ENCODE measurements around the gene ZFP1.
"Not testable (repeated sequence)": the region's sequence is repeated elsewhere in the genome, so short reads cannot be mapped to it uniquely, and the experiment has no call there.

Gene ZFP1

DNA sequence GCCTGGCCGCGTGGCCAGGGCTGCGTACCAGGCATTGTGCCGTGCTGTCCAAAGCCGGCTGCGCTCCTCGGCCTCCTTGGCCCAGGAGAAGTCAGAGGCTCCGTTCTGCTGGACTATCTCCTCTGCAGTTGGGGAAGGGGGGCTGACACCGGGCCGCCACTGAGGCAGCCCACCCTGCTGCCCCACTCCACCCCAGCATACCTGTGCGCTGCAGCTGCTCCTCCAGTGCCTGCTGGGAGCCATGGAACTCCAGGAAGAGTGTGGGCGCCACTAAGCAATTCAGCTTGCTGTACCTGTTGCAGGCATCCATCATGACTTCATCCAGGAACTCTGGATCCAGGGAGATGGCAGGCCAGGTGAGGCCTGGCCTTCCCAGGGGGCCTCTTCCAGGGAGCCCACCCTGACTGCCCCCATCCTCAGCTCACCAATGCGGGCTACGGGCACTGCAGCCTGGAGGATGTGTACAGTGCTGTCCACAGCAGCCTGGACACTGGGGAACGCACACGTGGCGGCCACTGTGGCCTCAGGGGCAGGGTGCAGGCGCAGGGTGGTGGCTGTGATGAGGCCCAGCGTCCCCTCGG lies 34.7 kb upstream of the ZFP1 start:
- DNase-seq = no peak

DNA sequence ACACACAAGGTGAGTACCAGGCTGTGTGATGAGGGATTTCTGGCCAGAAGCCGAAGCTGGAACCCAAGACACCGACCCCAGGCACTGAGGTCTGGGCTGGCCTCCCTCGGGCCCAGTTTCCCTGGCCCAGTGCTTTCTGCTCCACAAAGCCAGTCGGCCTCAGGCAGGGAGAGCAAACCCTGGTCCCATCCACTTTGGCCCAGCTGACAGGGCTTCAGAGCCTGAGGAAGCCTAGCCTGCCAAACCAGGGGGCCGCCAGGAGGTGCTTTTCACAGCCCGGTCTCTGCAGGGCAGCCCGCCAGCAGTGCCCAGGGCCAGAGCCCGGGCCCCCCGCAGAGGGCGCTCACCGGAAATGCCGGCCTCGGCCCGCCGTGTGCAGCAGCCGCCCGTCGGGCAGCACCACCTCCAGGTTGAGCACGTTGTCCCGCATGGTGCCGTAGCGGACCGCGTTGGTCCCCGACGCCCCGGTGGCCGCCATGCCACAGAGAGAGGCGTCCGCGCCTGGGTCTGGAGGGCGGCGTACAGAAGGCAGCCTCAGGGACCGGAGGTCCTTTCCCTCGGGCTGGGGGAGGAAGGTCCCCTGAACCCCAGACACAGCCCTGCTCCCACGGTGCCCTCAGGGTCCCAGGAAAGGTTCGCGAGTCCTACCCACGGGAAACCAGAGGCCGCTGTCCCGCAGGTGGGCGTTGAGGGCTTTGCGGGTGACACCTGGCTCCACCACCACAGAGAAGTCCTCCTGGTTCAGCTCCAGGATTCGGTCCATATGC lies 34.0 kb upstream of the ZFP1 start:
- no peak for DNase-seq

DNA sequence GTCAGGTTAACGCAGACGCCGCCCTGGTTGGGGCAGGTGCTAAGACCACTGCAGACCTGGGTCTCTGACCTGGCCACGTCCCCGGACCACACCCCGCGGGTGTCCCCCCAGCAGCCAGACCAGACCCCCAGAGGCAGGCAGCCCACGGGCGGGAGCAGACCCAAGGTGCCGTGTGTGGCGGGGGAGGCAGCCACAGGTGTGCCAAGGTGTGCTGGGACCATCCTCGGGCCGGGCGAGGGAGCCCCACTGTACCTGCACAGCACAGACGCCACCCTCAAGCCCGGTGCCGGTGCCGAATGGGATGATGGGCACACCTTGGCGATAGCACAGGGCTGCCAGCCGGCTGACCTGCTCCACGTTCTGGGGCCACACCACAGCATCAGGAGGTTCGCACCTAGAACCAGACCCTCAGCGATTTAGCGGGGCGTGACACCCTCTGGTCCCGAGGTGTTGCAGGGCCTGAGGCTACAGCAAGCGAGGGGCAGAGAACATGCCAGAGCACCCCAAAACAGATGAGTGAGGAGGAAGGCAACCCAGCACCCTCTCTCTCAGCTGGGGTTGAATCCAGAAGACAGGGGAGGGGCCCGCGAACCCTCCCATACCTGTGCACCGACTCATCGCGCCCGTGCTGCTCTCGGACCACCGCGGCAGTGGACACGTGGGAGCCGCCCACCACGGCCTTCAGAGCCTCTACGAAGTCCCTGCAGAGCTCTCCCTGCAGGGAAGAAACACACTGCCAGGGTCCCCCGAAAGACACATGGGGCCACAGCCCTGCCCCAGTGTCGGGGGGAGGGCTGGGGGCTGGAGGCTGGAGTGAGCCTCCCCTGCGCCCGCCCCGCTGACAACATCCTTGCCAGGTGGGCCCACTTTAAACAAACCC lies 33.1 kb upstream of the ZFP1 start:
- no peak for DNase-seq

DNA sequence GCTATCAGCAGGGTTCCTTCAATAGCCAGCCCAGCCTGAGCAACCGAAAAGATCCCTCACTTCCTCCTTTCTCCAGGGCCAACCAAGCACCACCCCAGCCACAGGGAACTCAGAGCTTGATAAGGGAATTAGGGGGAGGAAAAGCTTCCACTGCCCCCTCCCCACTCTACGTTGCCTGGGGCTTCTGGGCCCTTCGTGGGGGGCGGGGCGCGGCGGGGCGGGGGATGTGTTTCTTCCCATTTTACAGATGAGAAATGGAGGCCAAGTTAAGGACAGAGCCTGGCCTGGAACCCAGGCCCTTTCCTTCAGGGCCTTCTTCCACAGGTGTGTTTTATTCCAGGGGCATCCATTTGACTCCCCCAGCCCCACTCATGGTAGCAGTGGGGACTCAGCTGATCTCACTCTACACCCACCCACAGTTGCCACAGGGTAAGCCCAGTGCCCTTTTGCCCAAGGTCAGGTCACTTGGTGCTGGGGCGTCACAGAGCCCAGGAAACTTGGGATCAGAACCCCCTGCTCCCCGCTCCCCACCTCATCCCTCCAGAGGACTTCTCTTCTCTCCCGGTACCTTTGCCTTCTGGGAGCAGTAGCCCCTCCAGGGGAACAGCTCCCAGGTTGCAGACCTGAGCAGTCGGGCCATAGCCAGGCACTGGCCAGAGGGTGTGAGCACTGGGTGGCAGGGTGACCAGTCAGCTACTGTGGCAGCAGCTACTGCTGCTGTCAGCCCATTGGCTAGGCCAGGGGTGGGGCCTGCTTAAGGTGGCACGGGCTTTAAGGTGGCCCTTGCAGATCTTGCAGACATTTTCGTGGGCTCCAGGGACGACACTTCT lies 32.0 kb upstream of the ZFP1 start, which contains the start of gene LDHD:
TSS of gene LDHD (minus strand) at position 700 of the 830 bp plus-strand sequence. CDS start at position 640, 60 bp downstream.
- DNase-seq = no peak

DNA sequence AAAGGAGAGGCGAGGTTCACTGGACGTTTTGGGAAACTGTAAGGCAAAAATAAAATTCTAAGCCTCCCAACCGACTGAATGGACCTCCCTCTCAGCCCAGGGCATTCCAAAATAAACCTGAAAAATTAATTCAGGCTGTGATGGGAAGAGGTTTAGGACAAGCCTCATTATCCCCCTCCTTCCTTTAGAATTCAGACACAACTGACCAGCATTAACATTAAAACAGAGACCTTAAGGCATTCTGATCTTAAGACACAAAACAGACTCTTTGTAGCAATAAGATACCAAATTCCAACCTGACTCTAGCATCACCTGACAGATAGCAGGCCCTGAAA lies 31.4 kb upstream of the ZFP1 start:
- DNase-seq = no peak

DNA sequence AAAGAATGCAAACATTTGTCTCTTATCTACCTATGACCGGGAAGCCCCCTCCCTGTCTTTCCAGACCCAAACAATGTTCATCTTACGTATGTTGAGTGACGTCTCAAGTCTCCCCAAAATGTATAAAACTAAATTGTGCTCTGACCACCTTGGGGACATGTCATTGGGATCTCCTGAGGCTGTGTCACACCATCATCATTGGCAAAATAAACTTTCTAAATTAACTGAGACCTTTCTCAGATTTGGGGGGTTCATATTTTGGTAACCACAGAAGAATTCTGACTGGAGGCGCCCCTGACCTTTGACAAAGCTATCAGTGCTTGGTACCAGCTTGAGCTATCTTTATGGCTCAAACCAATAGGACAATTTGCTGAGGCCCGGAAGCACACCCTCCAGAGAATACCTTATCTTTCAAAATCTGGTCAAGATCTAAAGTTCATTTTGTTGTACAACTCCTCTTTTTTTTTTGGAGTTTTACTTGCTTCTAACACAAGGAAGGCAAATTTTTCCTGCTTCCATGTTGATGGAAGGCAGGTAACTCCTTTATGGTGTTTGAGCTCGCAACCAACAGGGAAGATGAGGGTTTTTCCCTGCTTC lies 29.3 kb upstream of the ZFP1 start:
- no peak for DNase-seq

DNA sequence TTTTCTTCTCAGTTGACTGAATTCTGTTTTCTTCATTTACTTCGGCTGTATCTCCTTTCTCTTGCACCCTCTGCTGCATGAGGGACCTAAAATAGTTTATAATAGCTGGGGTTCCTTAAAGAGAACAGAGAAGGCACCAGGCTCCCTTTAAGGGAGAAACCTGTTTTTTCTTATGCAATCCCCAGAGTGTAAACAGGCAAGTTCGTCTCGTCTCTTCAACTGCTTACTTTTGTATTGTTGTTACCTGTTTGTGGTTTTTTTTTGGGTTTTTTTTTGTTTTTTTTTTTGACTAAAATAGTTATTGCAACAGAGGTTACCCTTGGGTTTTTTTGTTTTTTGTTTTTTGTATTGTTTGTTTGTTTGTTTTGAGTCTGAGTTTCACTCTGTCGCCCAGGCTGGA lies 28.1 kb upstream of the ZFP1 start:
- DNase-seq = no peak

DNA sequence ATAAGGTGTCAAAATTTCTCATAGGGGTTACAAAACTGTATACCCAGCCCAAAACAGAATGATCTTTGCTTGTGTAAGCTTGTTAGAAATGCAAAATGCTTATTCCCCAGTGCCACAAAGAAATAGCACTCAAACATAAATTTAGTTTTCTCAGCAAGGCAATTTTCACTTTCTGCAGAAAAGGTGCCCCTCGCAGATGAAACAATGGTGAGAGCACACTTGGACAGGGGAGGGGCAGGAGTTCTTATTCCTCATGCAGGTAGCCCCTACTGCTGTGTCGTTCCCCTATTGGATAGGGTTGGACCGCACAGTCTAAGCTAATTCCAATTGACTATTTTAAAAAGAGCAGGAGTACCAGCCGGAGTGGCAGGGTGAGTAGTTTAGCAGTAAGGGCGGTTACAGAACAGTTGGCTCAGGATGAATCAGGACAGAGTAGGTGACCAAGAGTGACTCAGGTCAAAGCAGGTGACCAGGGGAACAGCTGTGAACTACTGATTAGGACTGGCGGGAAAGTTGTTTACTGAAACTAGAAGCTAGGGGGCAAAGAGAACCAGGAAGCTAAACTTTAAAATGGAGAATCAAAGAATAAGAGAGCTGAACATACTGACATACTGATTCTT lies 26.3 kb upstream of the ZFP1 start:
- no peak for DNase-seq

DNA sequence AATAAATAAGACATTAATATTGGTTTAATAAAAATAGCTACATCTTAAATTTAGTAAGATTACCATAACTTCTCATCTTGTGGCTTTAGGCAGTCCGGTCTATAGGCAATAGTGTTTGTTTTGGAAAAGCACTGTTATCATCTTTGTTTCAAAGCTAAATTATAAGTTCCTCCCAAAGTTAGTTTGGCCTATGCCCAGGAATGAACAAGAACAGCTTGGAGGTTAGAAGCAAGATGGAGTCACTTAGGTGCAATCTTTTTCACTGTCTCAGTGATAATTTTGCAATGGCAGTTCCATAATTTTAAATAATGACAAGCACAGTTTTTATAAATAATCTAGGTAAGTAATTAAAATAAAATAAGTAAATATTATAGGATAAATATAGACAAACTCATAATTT lies 25.7 kb upstream of the ZFP1 start:
- DNase-seq = no peak

DNA sequence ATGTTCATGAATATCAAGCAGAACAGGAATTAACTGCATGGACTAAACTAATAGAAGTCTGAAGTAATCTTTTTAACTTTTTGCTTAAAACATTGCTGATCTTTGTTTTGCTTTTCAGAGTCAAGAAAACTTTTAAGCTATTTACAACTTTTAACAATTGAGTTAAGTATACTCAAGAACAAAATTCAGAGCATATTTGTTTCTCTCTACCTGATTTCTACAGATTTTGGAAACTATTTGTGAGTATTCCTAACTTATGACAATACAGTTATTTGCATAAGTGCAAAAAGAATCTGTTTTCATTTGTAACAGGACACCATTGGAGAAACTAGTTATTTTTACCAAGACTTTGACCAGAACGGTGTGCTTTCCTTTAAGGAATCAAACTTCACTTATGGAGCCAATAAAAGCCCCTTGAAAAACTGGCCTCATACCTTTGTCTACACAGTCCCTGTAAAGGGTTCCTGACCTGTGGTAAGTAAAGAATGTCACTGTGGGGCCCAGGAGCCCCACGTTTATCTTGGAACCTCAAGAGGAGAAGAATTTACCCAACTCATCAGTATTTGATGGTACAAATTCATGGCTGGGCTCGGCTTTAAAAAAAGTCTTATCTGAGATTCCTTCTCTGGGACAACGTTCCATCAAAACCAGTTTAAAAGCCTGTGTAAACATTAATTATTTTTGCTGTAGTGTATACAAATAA lies 20.5 kb upstream of the ZFP1 start:
- DNase-seq = no peak

DNA sequence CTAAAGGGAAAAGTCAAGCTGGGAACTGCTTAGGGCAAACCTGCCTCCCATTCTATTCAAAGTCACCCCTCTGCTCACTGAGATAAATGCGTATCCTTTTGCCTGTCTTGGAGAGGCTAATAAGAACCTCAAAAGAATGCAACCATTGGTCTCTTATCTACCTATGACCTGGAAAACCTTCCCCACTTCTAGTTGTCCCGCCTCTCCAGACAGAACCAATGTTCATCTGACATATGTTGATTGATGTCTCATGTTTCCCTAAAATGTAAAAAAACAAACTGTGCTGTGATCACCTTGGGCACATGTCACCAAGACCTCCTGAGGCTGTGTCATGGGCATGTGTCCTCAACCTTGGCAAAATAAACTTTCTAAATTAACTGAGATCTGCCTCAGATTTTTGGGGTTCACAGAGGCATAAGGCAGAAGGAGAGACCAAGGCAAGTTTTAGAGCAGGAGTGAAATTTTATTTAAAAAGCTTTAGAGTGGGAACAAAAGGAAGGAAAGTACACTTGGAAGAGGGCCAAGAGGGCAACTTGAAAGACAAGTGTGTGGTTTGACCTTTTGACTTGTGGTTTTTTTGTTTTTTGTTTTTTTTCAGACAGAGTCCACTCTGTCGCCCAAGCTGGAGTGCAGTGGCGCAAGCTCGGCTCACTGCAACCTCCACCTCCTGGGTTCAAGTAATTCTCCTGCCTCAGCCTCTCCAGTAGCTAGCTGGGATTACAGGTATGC lies 18.7 kb upstream of the ZFP1 start:
- DNase-seq = not testable (repeated sequence)

DNA sequence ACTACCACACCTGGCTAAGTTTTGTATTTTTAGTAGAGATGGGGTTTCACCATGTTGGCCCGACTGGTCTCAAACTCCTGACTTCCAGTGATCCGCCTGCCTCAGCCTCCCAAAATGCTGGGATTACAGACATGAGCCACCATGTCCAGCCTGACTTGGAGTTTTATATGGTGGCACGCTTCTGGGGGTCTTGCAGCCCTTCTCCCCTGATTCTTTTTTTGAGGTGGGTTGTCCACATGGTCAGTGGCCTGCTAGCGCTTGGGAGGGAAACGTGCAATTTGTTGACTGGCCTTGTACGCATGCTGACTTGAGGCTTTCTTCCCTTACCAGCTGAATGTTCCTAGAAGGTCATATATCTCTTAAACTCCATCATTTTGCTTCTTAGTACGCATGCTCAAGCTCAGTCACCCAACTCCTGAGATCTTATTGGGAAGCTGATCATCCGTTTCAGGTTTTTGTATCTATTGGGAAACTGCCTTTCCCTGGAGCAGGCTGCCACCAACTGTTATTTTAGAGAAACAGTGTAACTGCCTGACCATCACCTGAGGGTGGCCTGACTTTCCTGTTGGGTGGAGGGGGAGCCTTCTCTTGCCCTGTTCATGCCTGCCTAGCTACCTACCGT lies 18.1 kb upstream of the ZFP1 start:
- DNase-seq = no peak

DNA sequence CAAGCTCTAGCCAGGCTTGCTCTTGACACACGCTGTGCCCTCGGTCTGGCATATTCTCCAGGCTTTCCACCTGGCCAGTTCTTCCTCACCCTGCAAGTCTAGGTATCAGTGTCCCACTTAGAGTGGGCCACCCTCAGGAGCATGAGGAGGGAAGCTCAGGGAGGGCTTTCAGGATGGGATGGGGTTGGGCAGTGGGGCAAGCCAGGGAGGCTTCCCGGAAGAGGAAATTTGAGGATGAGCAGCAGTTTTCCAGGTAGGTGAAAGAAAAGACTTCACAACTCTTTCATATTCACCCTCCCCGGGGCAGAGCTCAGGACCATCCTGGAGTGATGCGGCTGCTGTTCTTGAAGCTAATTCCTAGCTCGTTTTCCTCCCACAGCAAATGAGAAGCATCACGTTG lies 17.2 kb upstream of the ZFP1 start:
- no peak for DNase-seq

DNA sequence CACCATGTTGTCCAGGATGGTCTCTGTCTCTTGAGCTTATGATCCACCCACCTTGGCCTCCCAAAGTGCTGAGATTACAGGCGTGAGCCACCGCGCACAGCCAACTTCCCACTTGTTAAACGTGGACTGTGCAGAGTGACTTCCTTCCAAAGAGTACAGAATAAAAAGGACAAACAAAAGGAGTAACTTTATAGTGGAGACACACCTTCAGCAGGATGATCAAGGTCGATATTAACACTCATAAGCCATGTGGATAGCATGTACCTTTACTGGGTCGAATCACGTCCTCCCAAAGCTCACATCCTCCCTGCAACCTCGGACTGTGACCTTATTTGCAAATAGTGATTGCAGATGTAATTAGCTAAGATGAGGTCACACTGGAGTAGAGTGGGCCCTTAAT lies 10.1 kb upstream of the ZFP1 start:
- DNase-seq = no peak

DNA sequence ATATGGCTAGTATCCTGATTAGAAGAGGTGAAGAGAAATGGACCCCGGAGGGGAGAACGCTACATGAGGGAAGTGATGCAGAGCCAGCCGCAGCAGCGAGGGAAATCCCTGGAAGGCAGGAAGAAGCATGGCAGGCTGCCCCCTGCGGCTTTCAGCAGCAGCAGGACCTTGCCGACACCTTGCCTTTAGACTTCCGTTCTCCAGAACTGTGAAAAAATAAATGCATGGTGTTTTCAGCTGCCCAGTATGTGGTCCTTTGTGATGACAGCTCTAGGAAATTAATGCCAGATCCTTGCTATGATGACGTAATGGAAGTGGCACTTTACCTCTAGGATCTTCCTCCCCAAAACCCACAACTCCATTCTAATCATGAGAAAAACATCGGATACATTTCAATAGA lies 9.7 kb upstream of the ZFP1 start:
- no peak for DNase-seq

DNA sequence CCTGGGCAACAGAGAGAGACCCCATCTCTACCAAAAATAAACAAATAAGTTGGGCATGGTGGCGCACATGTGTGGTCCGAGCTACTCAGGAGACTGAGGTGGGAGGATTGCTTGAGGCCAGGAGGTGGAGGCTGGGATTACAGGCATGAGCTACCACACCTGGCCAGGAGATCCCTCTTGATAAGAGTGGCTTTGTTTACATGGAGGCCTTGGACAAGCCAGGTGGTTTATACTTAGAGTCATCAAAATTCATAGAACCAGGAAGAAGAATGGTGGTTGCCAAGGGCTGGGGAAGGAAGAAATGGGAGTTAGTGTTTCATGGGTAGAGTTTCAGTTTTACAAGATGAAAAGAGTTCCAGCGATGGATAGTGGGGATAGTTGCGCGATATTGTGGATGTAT lies 8.8 kb upstream of the ZFP1 start:
- no peak for DNase-seq

DNA sequence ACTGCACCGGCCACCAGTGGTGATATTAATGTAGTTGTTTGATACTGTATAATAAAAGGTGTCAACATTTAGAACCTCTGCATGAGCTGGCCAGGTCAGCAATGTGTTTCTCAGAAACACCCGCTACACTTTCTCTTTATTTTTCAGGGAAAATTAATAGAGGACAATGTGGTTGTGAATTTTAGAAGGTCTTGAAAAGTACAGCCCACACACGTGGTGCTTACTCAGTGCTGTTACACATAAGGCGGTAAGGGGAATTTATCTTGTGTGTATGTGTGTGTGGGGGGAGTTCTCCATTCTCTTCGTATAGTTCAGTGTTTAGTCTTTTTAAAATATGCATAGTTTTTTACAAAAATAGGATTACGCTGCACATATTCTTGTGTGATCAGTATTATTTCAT lies 4.4 kb upstream of the ZFP1 start:
- no peak for DNase-seq

DNA sequence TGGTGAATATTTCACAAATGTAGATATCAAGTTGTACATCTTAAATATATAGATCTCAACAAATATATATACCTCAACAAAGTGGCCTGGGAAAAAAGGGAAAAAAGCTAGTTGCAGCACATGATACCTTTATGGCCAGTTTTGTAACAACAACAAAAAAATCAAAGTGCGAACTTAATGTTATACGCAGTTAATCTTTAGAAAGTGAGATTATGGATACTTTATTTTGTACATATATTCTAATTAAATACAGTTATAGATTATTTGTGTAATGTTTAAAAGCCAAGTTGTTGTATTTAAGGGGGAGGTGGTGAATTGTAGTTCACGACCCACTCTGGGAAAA lies 385 bp upstream of the ZFP1 start:
- DNase-seq = no peak

DNA sequence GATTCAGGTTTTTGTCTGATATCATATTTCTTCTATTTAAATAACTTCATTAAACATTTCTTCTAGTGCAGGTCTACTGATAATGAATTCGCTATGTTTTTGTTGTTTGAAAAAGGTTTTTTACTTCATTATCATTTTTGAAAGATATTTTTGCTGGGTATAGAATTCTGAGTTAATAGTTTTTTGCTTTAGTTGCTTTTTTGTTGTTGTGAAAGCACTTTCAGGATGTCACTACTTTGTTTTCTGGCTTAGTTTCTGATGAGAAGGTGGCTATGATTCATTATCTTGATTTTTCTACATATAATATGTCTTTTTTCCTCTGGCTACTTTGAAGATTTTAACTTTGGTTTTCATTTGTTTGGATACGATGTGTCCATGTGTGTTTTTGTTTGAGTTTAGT lies 3.5 kb downstream of the ZFP1 start:
- DNase-seq = no peak

DNA sequence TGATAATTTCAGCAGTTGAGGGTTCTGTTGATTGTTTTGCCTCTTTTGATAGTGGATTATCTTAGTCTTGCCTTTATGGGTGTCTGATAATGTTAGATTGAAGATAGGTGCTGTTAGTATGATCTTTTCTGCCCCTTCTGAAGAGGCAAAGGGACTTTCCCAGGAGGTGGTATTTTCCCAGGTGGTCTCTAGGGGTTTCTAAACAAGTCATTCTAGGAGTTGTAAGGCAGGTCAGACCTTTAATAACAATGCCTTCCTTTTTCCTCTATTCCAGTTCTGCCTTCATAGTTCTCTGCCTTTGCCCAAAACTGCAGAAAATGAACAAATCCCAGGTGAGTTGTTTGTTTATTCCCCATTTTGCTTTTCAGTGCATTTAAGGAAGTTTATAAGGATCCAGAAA lies 4.3 kb downstream of the ZFP1 start:
- DNase-seq = no peak

DNA sequence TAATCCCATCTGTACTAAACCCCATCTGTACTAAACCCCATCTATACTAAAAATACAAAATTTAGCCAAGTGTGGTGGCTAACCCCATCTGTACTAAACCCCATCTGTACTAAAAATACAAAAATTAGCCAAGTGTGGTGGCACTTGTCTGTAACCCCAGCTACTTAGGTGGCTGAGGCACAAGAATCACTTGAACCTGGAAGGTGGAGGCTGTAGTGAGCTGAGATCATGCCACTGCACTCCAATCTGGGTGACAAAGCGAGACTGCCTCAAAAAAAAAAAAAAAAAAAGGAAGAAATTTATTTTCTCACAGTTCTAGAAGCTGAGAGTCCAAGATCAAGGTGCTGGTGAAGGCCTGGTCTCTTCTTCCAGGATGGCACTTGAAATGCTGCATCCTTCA lies 12.1 kb downstream of the ZFP1 start:
- DNase-seq = no peak

All from activated T-cell treated with anti-CD3 and anti-CD28 coated beads, Interleukin-2, amount 50 U/mL, for 1 hour (primary cell).